HG03571 (cell line): ENCODE data around the gene OR5P2.
"Not testable (repeated sequence)": the region's sequence is repeated elsewhere in the genome, so short reads cannot be mapped to it uniquely, and the experiment has no call there.

Experiments
- ATAC-seq: cut with Tn5 transposase; IDR thresholded peaks from one replicate; pipeline ENCODE4 v1.9.1; 2021; ENCODE audit not compliant: unreplicated experiment

The OR5P2 gene

GRCh38 chr11:7796842-7797241 is at the start of gene OR5P2:
Gene OR5P2 (minus strand): TSS chr11:7796942. CDS start chr11:7796942, 0 bp downstream.
- ATAC-seq = no peak

GRCh38 chr11:7846003-7846402 is 49.3 kb upstream of the OR5P2 start:
- no peak for ATAC-seq

GRCh38 chr11:7844986-7845385 is 48.2 kb upstream of the OR5P2 start:
- ATAC-seq = no peak

- no peak for ATAC-seq
Observed at GRCh38 chr11:7844521-7844920, 47.8 kb upstream of the OR5P2 start.

GRCh38 chr11:7840578-7840977 is 43.8 kb upstream of the OR5P2 start:
- no peak for ATAC-seq

GRCh38 chr11:7833527-7833926 is 36.8 kb upstream of the OR5P2 start:
- no peak for ATAC-seq

- ATAC-seq = no peak
Observed at GRCh38 chr11:7830740-7831139, 34.0 kb upstream of the OR5P2 start, which contains the start of gene OR5P3. Gene OR5P3 (minus strand): TSS chr11:7830840.

GRCh38 chr11:7826324-7826723 is 29.6 kb upstream of the OR5P2 start:
- ATAC-seq = no peak

GRCh38 chr11:7820417-7820816 is 23.7 kb upstream of the OR5P2 start:
- ATAC-seq = not testable (repeated sequence)

GRCh38 chr11:7814897-7815296 is 18.2 kb upstream of the OR5P2 start:
- not testable (repeated sequence) for ATAC-seq

- not testable (repeated sequence) for ATAC-seq
Observed at GRCh38 chr11:7810301-7810700, 13.6 kb upstream of the OR5P2 start.

- ATAC-seq = no peak
Observed at GRCh38 chr11:7793233-7793632, 3.5 kb downstream of the OR5P2 start.

GRCh38 chr11:7787239-7787638 is 9.5 kb downstream of the OR5P2 start:
- ATAC-seq = peak; percentile 96

- no peak for ATAC-seq
Observed at GRCh38 chr11:7775689-7776088, 21.1 kb downstream of the OR5P2 start.

GRCh38 chr11:7764301-7764700 is 32.4 kb downstream of the OR5P2 start:
- not testable (repeated sequence) for ATAC-seq

GRCh38 chr11:7759010-7759409 is 37.7 kb downstream of the OR5P2 start:
- ATAC-seq = no peak

GRCh38 chr11:7749456-7749855 is 47.3 kb downstream of the OR5P2 start:
- ATAC-seq = no peak
